B cell (primary cell): ENCODE measurements around the gene TTF1.

Source experiments
- CTCF ChIP-seq: fragments of 200-600 bp; IDR thresholded peaks from one replicate; pipeline ENCODE4 v1.8.0; 2022; ENCODE audit warnings: antibody characterized with exemption, mild to moderate bottlenecking
- EZH2 ChIP-seq: IDR thresholded peaks from 2 replicates; pipeline ENCODE4 v1.6.1; 2012; ENCODE audit warnings: borderline replicate concordance, low read depth, mild to moderate bottlenecking, moderate library complexity, low read length; ENCODE audit not compliant: insufficient read depth, poor library complexity, severe bottlenecking

- no peak for TF ChIP-seq CTCF
- TF ChIP-seq EZH2: no peak
Measured at GRCh38 chr9:132407196-132407595, 556 bp upstream of the TTF1 start.
